ENCODE measurements around the gene VPS26B.
"Not testable (repeated sequence)": the region's sequence is repeated elsewhere in the genome, so short reads cannot be mapped to it uniquely, and the experiment has no call there.

Gene VPS26B

DNA sequence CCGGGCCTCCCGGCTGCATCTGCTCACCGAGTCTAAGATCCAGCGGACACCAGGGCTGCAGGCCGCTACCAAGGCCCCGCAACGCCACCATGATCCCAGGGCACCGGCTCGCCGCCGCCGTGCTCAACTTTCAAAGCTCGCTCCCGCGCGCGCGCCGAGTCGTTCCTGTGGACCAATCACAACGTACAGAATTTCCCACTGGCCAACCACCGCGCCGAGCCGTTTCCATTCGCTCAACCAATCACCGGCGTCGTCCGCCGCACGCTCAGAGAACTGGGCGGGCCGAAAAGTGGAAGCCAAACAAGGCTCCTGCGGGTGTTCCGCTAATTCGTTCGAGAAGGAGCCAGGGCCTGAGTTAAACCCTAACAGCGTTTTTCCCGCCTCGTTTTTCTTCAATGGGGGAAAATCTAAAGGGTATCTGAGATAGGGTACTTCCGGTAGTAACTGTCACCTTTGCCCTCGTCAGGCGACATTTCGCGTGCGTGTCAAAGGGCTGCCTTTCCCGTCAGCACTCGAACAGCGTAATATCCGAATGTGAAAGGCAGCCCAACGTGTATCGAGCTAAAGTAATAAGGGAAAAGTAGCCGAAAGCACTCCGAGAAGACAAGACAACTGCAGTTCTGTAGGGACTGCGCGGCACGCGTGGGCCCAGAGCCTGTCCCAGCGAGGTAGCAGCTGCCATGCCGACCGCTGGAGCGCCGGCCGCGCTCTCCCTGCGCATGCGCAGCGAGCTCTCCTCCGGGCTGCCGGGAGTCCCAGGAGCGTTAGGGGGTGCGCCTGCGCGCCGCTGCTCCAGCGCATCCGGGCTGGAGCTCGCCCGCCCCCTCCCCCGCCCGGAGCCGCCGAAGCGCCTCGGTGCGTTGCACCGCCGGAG is at the start of gene VPS26B, which contains the start of gene NCAPD3:
VPS26B (plus strand) TSS at position 836 of the 874 bp plus-strand sequence. CDS start 452 bp downstream, outside the sequence.
NCAPD3 (minus strand) TSS at position 132 of the 874 bp plus-strand sequence; CDS start at position 91, 41 bp downstream.
- peak; percentile 69 for FAIRE-seq
- DNase-seq (ENCODE audit: insufficient read length, low spot score), result peak; percentile 93
- TF ChIP-seq POLR2A (IDR thresholded peaks at IDR 0.05; ENCODE audit: low read depth, low read length), result peak; percentile 67

DNA sequence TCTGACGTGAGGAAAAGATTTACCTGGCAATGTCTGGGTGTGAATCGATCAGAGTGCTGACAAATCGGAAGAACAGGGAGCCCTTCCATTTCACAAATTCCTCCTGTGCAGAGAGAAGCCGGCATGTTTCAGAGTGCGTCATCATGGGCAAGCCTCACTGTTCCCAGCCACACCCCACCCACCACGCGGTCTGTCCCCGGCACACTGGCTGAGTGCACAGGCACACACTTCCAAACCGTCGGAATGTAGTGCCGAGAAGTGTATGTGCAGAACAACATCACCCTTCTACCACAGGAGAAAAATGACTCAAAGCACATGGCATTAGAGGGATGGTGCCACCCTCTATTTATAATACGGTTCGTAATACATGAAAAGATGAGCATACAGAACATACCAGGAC is 48.2 kb upstream of the VPS26B start:
- FAIRE-seq (no peak), DNase-seq (ENCODE audit: insufficient read length, low spot score) (no peak)
- no peak for TF ChIP-seq POLR2A (IDR thresholded peaks at IDR 0.05; ENCODE audit: low read depth, low read length)

DNA sequence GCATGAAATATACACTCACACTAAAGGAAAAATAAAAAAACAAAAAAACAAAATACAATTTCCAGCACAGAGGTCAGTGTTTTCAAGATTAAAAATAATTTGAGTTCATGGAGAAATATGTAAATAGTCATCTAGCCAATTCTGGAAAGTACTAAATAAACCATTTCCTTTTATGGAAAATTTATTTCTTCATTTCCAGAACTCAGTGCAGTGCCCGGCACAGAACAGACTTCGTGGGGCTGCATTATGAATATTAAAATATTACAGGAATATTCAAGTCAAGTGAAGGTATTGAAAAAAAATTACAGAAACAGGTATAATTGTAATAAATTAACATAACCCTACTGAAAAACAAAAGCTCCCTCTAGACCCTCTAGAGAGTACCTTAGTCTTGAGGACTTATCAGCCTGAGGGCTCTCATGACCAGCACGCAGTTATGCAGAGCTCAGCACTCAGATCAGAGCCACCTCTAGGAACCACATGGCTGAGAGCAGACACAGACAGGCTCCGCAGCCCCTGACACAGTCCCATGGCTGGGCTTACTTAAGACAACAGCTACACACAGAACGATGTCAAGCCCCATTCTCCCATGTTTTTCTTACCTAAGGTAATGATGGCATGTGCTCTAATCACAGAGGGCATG is 46.3 kb upstream of the VPS26B start:
- FAIRE-seq, result no peak
- no peak for TF ChIP-seq POLR2A (IDR thresholded peaks at IDR 0.05; ENCODE audit: low read depth, low read length)

DNA sequence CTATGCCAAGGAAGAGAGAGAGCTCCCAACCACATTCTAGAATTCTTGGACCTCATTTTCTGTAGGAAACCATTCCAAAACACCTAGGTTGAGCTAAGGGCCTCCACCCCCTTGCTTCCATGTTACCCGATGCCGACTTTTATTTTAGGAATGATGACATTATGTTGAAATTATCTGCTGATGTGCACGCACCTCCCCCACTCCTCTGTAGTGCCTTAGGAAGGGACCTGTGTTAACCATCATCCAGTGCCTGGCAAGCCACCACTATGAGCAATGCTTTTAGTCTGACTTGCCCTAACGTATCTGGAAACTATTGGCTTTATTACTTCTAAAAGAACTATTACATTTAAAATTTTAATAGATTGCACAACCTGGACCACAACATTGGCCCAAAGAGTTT is 42.8 kb upstream of the VPS26B start:
- FAIRE-seq (no peak), DNase-seq (ENCODE audit: insufficient read length, low spot score) (no peak)
- TF ChIP-seq POLR2A (IDR thresholded peaks at IDR 0.05; ENCODE audit: low read depth, low read length), result no peak

More for the DNA sequence above, 46.3 kb upstream of the VPS26B start:
- no peak for DNase-seq (ENCODE audit: insufficient read length, low spot score)

DNA sequence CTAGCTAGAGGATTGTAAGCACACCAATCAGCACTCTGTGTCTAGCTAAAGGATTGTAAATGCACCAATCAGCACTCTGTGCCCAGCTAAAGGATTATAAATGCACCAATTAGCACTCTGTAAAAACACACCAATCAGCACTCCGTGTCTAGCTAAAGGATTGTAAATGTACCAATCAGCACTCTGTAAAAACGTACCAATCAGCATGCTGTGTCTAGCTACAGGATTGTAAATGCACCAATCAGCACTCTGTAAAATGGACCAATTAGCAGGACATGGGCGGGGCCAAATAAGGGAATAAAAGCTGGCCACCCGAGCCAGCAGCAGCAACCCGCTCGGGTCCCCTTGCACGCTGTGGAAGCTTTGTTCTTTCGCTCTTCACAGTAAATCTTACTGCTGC is 36.4 kb upstream of the VPS26B start:
- FAIRE-seq; DNase-seq (ENCODE audit: insufficient read length, low spot score): not testable (repeated sequence)

DNA sequence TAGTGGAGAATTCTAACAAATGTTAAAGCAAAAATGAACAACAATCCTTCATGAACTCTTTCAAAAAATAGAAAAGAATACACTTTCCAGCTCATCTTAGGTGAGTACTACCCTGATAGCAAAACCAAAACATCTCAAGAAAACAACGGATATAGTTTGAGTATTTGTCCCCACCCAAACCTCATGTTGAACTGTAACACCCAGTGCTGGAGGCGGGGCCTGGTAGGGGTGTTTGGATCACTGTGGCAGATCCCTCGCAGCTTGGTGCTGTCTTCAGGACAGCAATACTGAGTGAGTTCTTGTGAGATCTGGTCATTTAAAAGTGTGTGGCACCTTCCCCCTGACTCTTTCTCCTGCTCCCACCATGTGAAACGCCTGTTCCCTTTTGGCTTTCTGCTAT is 27.7 kb upstream of the VPS26B start:
- no peak for DNase-seq (ENCODE audit: insufficient read length, low spot score)
- no peak for TF ChIP-seq POLR2A (IDR thresholded peaks at IDR 0.05; ENCODE audit: low read depth, low read length)
- no peak for FAIRE-seq

DNA sequence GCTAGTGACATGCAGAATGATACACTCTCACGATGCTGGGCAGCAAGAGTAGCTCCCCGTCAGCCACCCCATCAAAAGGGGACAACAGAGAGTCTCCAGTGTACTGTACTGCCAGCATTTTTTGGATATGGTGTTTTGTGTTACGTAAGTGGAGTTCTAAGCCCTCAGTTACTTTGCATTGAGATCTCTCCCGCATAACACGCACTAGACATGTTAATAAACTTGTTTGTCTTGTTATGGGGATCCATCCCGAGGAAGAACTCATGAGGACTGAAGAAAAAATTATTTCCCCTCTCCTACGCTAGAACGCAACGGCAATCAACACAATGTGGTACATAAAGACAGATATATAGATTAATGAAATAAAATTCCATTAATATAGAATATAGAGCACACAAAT is 24.9 kb upstream of the VPS26B start:
- no peak for FAIRE-seq
- DNase-seq (ENCODE audit: insufficient read length, low spot score), result no peak
- no peak for TF ChIP-seq POLR2A (IDR thresholded peaks at IDR 0.05; ENCODE audit: low read depth, low read length)

DNA sequence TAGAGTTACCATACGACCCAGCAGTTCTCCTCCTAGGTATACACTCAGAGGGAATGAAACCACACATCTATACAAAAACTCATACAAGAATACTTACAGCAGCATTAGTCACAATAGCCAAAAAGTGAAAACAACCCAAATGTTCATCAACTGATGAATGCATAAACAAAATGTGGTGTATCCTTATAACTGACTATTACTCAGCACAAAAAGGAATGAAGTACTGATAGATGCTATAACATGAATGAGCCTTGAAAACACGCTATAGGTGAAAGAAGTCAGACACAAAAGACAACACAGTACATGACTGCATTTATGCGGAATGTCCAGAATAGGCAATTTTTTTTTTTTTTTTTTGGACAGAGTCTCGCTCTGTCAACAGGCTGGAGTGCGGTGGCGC is 23.8 kb upstream of the VPS26B start:
- DNase-seq (ENCODE audit: insufficient read length, low spot score) (no peak), FAIRE-seq (no peak)
- TF ChIP-seq POLR2A (IDR thresholded peaks at IDR 0.05; ENCODE audit: low read depth, low read length), result no peak

DNA sequence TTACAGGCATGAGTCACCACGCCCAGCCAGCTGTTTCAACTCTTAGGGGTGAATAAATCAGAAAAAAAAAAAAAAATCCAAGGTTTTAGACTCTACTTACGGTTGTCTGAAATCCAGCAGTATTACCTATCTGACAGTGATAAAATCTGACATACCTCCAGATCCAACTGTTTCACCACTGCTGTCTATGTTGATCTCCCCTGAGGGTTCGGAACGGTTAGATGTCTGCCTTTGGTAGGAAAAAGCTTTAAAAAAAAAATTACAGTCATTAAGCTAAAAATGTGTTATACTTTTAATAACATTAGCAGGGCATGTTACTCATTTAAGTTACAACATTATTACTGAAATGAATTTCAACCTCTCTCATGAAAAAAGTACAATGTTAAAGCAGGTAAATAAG is 21.8 kb upstream of the VPS26B start:
- FAIRE-seq, result no peak
- no peak for TF ChIP-seq POLR2A (IDR thresholded peaks at IDR 0.05; ENCODE audit: low read depth, low read length)
- no peak for DNase-seq (ENCODE audit: insufficient read length, low spot score)

DNA sequence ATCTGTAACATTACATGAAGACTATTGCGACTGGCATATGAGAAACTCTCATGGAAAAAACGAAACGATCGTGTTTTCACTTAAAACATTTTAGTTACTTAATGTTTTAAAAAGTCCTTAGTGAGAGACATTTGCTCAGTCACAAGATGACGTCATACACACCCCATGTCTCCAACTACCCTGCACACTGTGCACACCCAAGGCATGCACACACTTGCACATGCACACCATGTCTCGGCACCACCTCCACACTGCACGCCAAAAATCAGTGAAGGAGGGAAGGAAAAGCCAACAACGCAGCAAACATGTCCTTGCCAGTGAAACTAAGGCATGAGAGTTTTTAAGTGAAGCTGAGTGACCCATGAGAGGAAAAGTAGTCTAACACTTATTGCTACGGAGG is 18.7 kb upstream of the VPS26B start:
- DNase-seq (ENCODE audit: insufficient read length, low spot score), result no peak
- no peak for FAIRE-seq
- TF ChIP-seq POLR2A (IDR thresholded peaks at IDR 0.05; ENCODE audit: low read depth, low read length), result no peak

DNA sequence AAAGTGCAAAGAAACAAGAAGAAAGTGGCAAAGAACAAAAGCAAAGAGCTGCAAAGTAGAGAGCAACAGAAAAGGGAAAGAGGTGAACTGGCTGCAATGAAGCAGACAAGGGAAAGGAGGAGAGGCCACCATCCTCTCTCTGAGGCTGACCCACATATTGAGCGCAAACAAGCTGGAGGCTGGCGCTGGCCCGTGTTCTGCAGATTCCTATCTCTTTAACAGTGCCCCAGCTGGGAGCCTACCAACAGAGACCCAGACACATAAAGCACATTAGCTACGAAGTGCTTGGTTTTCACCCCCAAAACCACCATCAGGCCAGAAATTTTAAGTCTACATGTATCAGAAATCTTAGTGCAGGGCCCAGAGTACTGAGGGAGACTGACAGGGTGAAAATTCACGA is 18.3 kb upstream of the VPS26B start:
- no peak for TF ChIP-seq POLR2A (IDR thresholded peaks at IDR 0.05; ENCODE audit: low read depth, low read length)
- DNase-seq (ENCODE audit: insufficient read length, low spot score), result no peak
- no peak for FAIRE-seq

DNA sequence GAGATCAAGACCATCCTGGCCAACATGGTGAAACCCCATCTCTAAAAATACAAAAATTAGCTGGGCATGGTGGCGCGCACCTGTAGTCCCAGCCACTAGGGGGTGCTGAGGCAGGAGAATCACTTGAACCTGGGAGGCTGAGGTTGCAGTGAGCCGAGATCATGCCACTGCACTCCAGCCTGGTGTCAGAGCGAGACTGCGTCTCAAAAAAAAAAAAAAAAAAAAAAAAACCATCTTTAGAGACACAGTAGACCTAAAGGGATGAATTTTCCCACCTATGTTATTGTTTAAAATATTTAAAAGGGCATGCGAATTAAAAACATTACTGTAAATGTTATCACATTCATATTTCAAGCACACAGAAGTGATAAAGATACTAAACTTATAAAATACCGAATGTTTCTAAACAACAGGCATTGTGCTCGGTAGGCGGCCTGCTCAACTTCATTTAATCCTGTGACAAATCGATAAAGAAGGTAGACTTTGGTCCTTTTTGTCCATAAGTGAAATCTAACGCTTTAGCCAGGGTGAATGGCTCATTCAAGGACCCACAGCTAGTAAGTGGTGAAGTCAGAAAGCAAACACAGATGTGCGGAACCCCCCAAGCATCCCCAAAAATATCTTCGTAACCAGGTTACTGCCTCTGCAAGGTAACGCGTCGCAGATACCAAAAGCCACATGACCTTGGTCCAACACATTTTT is 16.8 kb upstream of the VPS26B start:
- no peak for TF ChIP-seq POLR2A (IDR thresholded peaks at IDR 0.05; ENCODE audit: low read depth, low read length)
- DNase-seq (ENCODE audit: insufficient read length, low spot score) (no peak), FAIRE-seq (no peak)

DNA sequence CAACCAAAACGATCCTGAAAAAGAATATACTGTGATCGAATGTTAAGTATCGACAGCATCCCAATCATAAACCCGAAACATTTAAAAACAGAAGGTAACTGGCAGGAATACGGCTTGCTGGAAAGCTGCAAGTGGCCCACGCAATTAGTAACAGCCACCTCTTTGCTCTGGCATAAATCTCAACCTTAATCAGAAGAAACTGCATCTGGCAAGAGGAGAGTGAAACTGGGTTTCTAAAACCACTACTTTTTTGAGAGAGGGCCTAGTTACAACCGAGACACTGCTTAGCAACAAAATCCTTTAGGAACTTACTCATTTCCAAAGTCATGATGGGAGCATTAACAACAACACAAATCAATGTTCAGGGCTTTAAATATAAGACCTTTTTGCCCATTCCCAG is 8.6 kb upstream of the VPS26B start:
- no peak for TF ChIP-seq POLR2A (IDR thresholded peaks at IDR 0.05; ENCODE audit: low read depth, low read length)
- DNase-seq (ENCODE audit: insufficient read length, low spot score), result no peak
- FAIRE-seq, result no peak

DNA sequence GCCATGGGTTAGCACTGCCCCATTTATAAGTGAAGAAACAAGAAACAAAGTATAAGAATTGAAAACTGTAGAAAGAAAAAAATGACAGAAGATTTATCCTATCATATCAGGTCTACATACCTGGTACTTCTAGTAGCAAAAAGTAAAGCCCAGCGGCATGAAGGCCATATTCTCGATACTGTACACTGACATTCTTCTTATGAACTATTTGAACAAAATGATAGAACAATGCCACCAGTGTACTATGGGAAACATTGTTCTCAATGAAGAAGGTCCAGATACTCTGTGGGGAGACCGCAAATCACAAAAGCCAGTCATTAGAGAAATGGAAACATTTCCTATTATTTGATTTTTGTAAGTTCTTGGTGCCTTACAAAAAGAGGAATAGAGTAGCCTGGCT is 7.7 kb upstream of the VPS26B start:
- DNase-seq (ENCODE audit: insufficient read length, low spot score), result no peak
- no peak for FAIRE-seq
- TF ChIP-seq POLR2A (IDR thresholded peaks at IDR 0.05; ENCODE audit: low read depth, low read length), result no peak

All from H54 (cell line).